ENCODE data around the gene PANK1. TPM values are rescaled to one million over a fixed set of nuclear protein-coding genes. Genes with fewer than 3 reads are reported as not detected.

Gene PANK1
- total and polyA plus RNA-seq, 7 donors = 1.6 to 26.4 (median 6.1) TPM

DNA sequence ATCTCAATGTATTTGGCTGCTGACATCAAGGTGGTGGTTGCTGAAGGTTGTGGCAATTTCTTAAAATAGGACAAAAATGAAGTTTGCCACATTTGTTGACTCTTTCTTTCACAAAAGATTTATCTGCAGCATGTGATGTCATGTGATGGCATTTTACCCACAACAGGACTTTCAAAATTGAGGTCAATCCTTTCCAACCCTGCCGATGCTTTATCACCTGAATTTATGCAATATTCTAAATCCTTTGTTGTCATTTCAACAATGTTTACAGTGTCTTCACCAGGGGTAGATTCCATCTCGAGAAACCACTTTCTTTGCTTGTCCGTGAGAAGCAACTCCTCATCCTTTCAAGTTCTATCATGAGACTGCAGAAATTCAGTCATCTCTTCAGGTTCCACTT, 69.0 kb downstream of the PANK1 start:
- Histone ChIP-seq H3K27me3 (no peaks in the 10 kb centered on the region), H3K4me3 (no peak overlapping the region), H3K9me3 (no peaks in the 10 kb centered on the region), H3K27ac (no peak overlapping the region), H3K4me1 (no peaks in the 10 kb centered on the region), H3K36me3 (no peaks in the 10 kb centered on the region)
- intact Hi-C loops (cut with DNase I) = no loop called here
- WGBS, 2 donors = 96 to 97% methylated on average over 3 of the region's 3 CpGs
- TF ChIP-seq POLR2A (IDR thresholded peaks at IDR 0.05) (no peak), CTCF (IDR thresholded peaks at IDR 0.05) (no peak), EP300 (IDR thresholded peaks at IDR 0.05) (no peak), POLR2AphosphoS5 (IDR thresholded peaks at IDR 0.05) (no peak)
- DNase-seq = no peak

- no peaks in the 10 kb centered on the region for H3K9me3 ChIP-seq
- H3K36me3 ChIP-seq = no peaks in the 10 kb centered on the region
- TF ChIP-seq POLR2A (IDR thresholded peaks at IDR 0.05) (no peak), EP300 (IDR thresholded peaks at IDR 0.05) (no peak), CTCF (IDR thresholded peaks at IDR 0.05) (no peak), POLR2AphosphoS5 (IDR thresholded peaks at IDR 0.05) (no peak)
- intact Hi-C loops (cut with DNase I) = no loop called here
- H3K27me3 ChIP-seq = no peaks in the 10 kb centered on the region
- H3K4me1 ChIP-seq = no peaks in the 10 kb centered on the region
- H3K27ac ChIP-seq = no peak overlapping the region
- DNase-seq = no peak
- no peak overlapping the region for H3K4me3 ChIP-seq
Measured at GRCh38 chr10:89575031-89575430, 70.0 kb downstream of the PANK1 start.

- no peak for TF ChIP-seq CTCF (IDR thresholded peaks at IDR 0.05)
- H3K36me3 ChIP-seq = no peaks in the 10 kb centered on the region
- no peaks in the 10 kb centered on the region for H3K27me3 ChIP-seq
- intact Hi-C loops (cut with DNase I) = no loop called here
- no peak overlapping the region for H3K27ac ChIP-seq
- DNase-seq = no peak
- H3K4me1 ChIP-seq = no peaks in the 10 kb centered on the region
- H3K4me3 ChIP-seq = no peak overlapping the region
- no peaks in the 10 kb centered on the region for H3K9me3 ChIP-seq
- WGBS, 2 donors = 75 to 76% methylated on average over 1 of the region's 1 CpG
Measured at GRCh38 chr10:89574368-89574767, 70.7 kb downstream of the PANK1 start.

GRCh38 chr10:89567576-89568245, 77.3 kb downstream of the PANK1 start:
- Histone ChIP-seq H3K9me3 (no peaks in the 10 kb centered on the region), H3K4me3 (no peak overlapping the region), H3K27me3 (no peaks in the 10 kb centered on the region), H3K27ac (no peak overlapping the region), H3K36me3 (no peaks in the 10 kb centered on the region), H3K4me1 (no peaks in the 10 kb centered on the region)
- 72 to 78% methylated on average over 3 of the region's 3 CpGs for WGBS, 2 donors
- intact Hi-C loops (cut with DNase I) = loop anchor here (10.0 kb wide), 1 partner anchor 543 kb away; no protein-coding TSS in a partner anchor
- DNase-seq = no peak
- TF ChIP-seq POLR2A (IDR thresholded peaks at IDR 0.05) (no peak), EP300 (IDR thresholded peaks at IDR 0.05) (no peak), POLR2AphosphoS5 (IDR thresholded peaks at IDR 0.05) (no peak), CTCF (IDR thresholded peaks at IDR 0.05) (no peak)

GRCh38 chr10:89566992-89567391, 78.0 kb downstream of the PANK1 start:
- DNase-seq = no peak
- TF ChIP-seq CTCF (IDR thresholded peaks at IDR 0.05) (no peak), POLR2A (IDR thresholded peaks at IDR 0.05) (no peak), EP300 (IDR thresholded peaks at IDR 0.05) (no peak), POLR2AphosphoS5 (IDR thresholded peaks at IDR 0.05) (no peak)
- Histone ChIP-seq H3K4me3 (no peak overlapping the region), H3K27me3 (no peaks in the 10 kb centered on the region), H3K27ac (no peak overlapping the region), H3K9me3 (no peaks in the 10 kb centered on the region), H3K36me3 (no peaks in the 10 kb centered on the region), H3K4me1 (no peaks in the 10 kb centered on the region)
- intact Hi-C loops (cut with DNase I) = loop anchor here (10.0 kb wide), 1 partner anchor 542 kb away; no protein-coding TSS in a partner anchor
- WGBS, 2 donors = 46 to 78% methylated on average over 3 of the region's 3 CpGs
